HepG2 (cell line): ENCODE measurements around the gene DNAJC1. TPM values are rescaled to one million over a fixed set of nuclear protein-coding genes. Genes with fewer than 3 reads are reported as not detected.

Source experiments
- ARNT2 ChIP-seq: sonication (generic); formaldehyde crosslinking; IDR thresholded peaks from 2 replicates; pipeline ENCODE4 v1.8.0; 2022; ENCODE audit warnings: mild to moderate bottlenecking, low read depth, missing genetic modification reagents, moderate library complexity
- ATF7-NPFF ChIP-seq: sonication (generic); formaldehyde crosslinking; IDR thresholded peaks from 2 replicates; pipeline ENCODE4 v1.8.1; 2023; ENCODE audit warnings: mild to moderate bottlenecking, low read depth, missing genetic modification reagents, moderate library complexity
- BRD4 ChIP-seq: sonication (generic); formaldehyde crosslinking; IDR thresholded peaks from 2 replicates; pipeline ENCODE4 v1.4.0; 2020; ENCODE audit warnings: missing genetic modification reagents
- CENPBD1 ChIP-seq: sonication (generic); formaldehyde crosslinking; IDR thresholded peaks from 2 replicates; pipeline ENCODE4 v1.8.0; 2022; ENCODE audit warnings: missing genetic modification reagents, low read depth, mild to moderate bottlenecking, borderline replicate concordance
- DNMT1 ChIP-seq: sonication (generic); formaldehyde crosslinking; IDR thresholded peaks from 2 replicates; pipeline ENCODE4 v1.5.1; 2020; ENCODE audit warnings: mild to moderate bottlenecking, missing genetic modification reagents
- ISL2 ChIP-seq: sonication (generic); formaldehyde crosslinking; IDR thresholded peaks from 2 replicates; pipeline ENCODE4 v1.5.0; 2020; ENCODE audit warnings: missing genetic modification reagents
- KLF6 ChIP-seq: IDR thresholded peaks from 2 replicates; pipeline ENCODE4 v1.8.0; 2016; ENCODE audit warnings: missing biosample characterization, missing genetic modification reagents
- MIXL1 ChIP-seq: IDR thresholded peaks from 2 replicates; pipeline ENCODE4 v1.6.1; 2016
- REPIN1 ChIP-seq: sonication (generic); formaldehyde crosslinking; IDR thresholded peaks from 2 replicates; pipeline ENCODE4 v1.8.0; 2022; ENCODE audit warnings: missing genetic modification reagents, low read depth, mild to moderate bottlenecking, borderline replicate concordance
- SMAD3 ChIP-seq: sonication (generic); formaldehyde crosslinking; IDR thresholded peaks from 2 replicates; pipeline ENCODE4 v1.4.0; 2020; ENCODE audit warnings: missing genetic modification reagents
- TBL1XR1 ChIP-seq: fragments of 150-350 bp; IDR thresholded peaks from 2 replicates; pipeline ENCODE4 v1.6.1; 2014; ENCODE audit warnings: borderline replicate concordance, low read length; ENCODE audit not compliant: partially characterized antibody
- TRAFD1 ChIP-seq: sonication (generic); formaldehyde crosslinking; IDR thresholded peaks from 2 replicates; pipeline ENCODE4 v1.5.1; 2020; ENCODE audit warnings: missing genetic modification reagents, mild to moderate bottlenecking, borderline replicate concordance
- U2AF2 ChIP-seq: fragments of 200-400 bp; formaldehyde crosslinking; IDR thresholded peaks from 2 replicates; pipeline ENCODE4 v1.6.1; 2017; ENCODE audit warnings: low read depth, mild to moderate bottlenecking, low read length
- ZNF142 ChIP-seq: sonication (generic); formaldehyde crosslinking; IDR thresholded peaks from 2 replicates; pipeline ENCODE4 v1.4.0; 2020; ENCODE audit warnings: missing genetic modification reagents
- ZNF264 ChIP-seq: sonication (generic); formaldehyde crosslinking; IDR thresholded peaks from 2 replicates; pipeline ENCODE4 v1.4.0; 2020; ENCODE audit warnings: missing genetic modification reagents
- ZNF644 ChIP-seq: IDR thresholded peaks from 2 replicates; pipeline ENCODE4 v1.6.1; 2016; ENCODE audit warnings: low read depth
- ZNF841 ChIP-seq: sonication (generic); formaldehyde crosslinking; IDR thresholded peaks from 2 replicates; pipeline ENCODE4 v1.8.1; 2023; ENCODE audit warnings: missing genetic modification reagents, borderline replicate concordance
- polyA plus RNA-seq, 8 experiments: library from polyadenylated mRNA; depleted of rRNA in 3 of 8; stranded (reverse) in 7 of 8; unstranded in 1 of 8; fragments of >200 nt; fragmentation: Illumina TruSeq in 4 of 8; extraction: Trizol in 4 of 8; gene quantifications; 2 replicates each; pipeline versions ENCODE4 v1.2.1 to v1.2.3, GENCODE V29; 2011 to 2016; ENCODE audit warnings: low read depth in 4 of 8, missing spikeins in 1 of 8, mixed read lengths in 1 of 8; ENCODE audit not compliant: insufficient read depth in 1 of 8
- total RNA-seq, 5 experiments: library from RNA; depleted of rRNA; stranded (reverse); fragments of >200 nt; fragmentation: Illumina TruSeq; extraction: Trizol; gene quantifications; 2 replicates each; pipeline ENCODE4 v1.2.3, GENCODE V29; 2016; ENCODE audit warnings: low read depth in 1 of 5

Gene DNAJC1
- total and polyA plus RNA-seq, 2 of the 13 experiments (the other 11 are each of a cell fraction or from before 2014, with no cell fraction given) = 9.9 to 16.6 TPM

- TF ChIP-seq ZNF142 (CRISPR knock-in tag) (no peak), MIXL1 (CRISPR knock-in tag) (no peak), KLF6 (CRISPR knock-in tag) (no peak), BRD4 (CRISPR knock-in tag) (no peak), DNMT1 (CRISPR knock-in tag) (no peak), ZNF841 (CRISPR knock-in tag) (no peak), ARNT2 (CRISPR knock-in tag) (0 out of 2 replicates have a peak, but pooled peaks have one; percentile 25), ZNF264 (no peak), ATF7-NPFF (CRISPR knock-in tag) (no peak), SMAD3 (CRISPR knock-in tag) (peak; percentile 72; the same call in 1 of the 2 replicates), CENPBD1 (CRISPR knock-in tag) (no peak), ISL2 (CRISPR knock-in tag) (peak; percentile 46; the same call in 1 of the 2 replicates), ZNF644 (CRISPR knock-in tag) (no peak), U2AF2 (no peak), REPIN1 (CRISPR knock-in tag) (no peak), TRAFD1 (CRISPR knock-in tag) (no peak), TBL1XR1 (peak; percentile 54)
These were observed 278.7 kb downstream of the DNAJC1 start (continued) for GRCh38 chr10:21724687-21725367.
